PFSK-1 (cell line): ENCODE results near the gene RASA2.

ENCODE experiments used
- FOXP2 ChIP-seq: optimal IDR thresholded peaks from 2 replicates; pipeline ENCODE3; 2011; ENCODE audit warnings: borderline replicate concordance, control low read depth, inconsistent platforms; ENCODE audit not compliant: insufficient read depth; ENCODE audit errors: extremely low read length, extremely low read depth
- POLR2AphosphoS5 ChIP-seq: IDR thresholded peaks from 2 replicates; pipeline ENCODE4 v1.6.1; 2012; ENCODE audit warnings: low read depth, mild to moderate bottlenecking, control low read depth, low read length, moderate library complexity
- SIN3A ChIP-seq: IDR thresholded peaks from 2 replicates; pipeline ENCODE4 v1.6.1; 2012; ENCODE audit warnings: mild to moderate bottlenecking, low read length, moderate library complexity, borderline replicate concordance; ENCODE audit not compliant: insufficient read depth
- TAF1 ChIP-seq: IDR thresholded peaks from 2 replicates; pipeline ENCODE4 v1.6.1; 2012; ENCODE audit warnings: low read length, control low read depth, borderline replicate concordance; ENCODE audit not compliant: insufficient read depth
- TF ChIP-seq, protein P1 (sequence below), 2 experiments: IDR thresholded peaks; 2 replicates each; pipeline versions ENCODE4 v1.6.1 to v1.8.0; 2011 to 2012; ENCODE audit warnings: low read depth in 2 of 2, low read length in 2 of 2, control low read depth in 1 of 2, inconsistent platforms in 1 of 2, mild to moderate bottlenecking in 1 of 2, moderate library complexity in 1 of 2; ENCODE audit not compliant: insufficient read depth in 1 of 2

DNA sequence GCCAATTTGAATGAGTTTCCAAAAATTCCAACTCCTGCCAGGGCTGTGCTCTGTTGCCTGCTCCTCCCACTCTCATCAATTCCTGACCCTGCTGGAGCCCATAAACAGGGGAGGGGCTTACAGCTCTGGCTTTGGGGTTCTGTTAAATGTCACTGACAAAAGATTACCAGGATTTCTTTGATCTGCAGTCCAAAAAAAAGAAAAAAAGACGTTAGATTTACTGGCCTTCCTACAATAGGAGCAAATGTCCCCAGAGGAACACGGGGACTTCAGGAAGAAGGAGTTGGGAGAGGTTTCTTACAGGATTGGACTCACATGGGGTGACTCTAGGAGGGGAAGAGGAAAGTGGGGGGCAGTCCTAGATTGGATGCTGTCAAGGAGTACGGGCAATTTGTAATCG is 167.0 kb downstream of the RASA2 start:
- TF ChIP-seq TAF1: no peak
- TF ChIP-seq, protein P1, sequence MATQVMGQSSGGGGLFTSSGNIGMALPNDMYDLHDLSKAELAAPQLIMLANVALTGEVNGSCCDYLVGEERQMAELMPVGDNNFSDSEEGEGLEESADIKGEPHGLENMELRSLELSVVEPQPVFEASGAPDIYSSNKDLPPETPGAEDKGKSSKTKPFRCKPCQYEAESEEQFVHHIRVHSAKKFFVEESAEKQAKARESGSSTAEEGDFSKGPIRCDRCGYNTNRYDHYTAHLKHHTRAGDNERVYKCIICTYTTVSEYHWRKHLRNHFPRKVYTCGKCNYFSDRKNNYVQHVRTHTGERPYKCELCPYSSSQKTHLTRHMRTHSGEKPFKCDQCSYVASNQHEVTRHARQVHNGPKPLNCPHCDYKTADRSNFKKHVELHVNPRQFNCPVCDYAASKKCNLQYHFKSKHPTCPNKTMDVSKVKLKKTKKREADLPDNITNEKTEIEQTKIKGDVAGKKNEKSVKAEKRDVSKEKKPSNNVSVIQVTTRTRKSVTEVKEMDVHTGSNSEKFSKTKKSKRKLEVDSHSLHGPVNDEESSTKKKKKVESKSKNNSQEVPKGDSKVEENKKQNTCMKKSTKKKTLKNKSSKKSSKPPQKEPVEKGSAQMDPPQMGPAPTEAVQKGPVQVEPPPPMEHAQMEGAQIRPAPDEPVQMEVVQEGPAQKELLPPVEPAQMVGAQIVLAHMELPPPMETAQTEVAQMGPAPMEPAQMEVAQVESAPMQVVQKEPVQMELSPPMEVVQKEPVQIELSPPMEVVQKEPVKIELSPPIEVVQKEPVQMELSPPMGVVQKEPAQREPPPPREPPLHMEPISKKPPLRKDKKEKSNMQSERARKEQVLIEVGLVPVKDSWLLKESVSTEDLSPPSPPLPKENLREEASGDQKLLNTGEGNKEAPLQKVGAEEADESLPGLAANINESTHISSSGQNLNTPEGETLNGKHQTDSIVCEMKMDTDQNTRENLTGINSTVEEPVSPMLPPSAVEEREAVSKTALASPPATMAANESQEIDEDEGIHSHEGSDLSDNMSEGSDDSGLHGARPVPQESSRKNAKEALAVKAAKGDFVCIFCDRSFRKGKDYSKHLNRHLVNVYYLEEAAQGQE (IDR thresholded peaks at IDR 0.05; ENCODE audit: insufficient read depth in 1 of 2, low read depth in 2 of 2, low read length in 2 of 2): no peak
- TF ChIP-seq POLR2AphosphoS5: no peak
- TF ChIP-seq SIN3A: no peak
- no peak for TF ChIP-seq FOXP2
